ENCODE data around the gene FAH.

DNA sequence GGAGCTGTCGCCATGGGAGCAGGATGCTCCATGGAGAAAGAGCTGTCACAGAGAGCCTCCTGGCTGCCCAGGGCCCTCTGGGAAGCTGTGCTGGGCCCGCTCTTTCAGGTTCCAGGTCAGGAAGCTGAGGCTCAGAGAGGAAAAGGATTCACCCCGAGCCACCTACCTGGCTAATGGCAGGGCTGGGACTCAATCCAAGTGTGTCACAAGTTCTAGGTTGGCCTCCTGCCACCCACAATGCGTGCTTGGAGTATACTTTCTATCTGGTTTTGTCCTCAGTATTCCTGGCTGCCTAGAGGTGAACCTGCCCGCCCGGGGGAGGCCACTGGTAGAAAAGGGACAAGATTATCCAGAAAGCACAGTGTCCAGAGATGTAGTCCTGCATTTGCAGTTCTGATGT is 23.6 kb downstream of the FAH start:
- TF ChIP-seq POLR2A (IDR thresholded peaks at IDR 0.05; ENCODE audit: extremely low read depth, insufficient read length) (no peak), MYC (IDR thresholded peaks at IDR 0.05; ENCODE audit: low read depth, low read length) (no peak)
- TF ChIP-seq, protein P1, sequence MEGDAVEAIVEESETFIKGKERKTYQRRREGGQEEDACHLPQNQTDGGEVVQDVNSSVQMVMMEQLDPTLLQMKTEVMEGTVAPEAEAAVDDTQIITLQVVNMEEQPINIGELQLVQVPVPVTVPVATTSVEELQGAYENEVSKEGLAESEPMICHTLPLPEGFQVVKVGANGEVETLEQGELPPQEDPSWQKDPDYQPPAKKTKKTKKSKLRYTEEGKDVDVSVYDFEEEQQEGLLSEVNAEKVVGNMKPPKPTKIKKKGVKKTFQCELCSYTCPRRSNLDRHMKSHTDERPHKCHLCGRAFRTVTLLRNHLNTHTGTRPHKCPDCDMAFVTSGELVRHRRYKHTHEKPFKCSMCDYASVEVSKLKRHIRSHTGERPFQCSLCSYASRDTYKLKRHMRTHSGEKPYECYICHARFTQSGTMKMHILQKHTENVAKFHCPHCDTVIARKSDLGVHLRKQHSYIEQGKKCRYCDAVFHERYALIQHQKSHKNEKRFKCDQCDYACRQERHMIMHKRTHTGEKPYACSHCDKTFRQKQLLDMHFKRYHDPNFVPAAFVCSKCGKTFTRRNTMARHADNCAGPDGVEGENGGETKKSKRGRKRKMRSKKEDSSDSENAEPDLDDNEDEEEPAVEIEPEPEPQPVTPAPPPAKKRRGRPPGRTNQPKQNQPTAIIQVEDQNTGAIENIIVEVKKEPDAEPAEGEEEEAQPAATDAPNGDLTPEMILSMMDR (IDR thresholded peaks at IDR 0.05; ENCODE audit: low read depth, low read length): no peak
- TF ChIP-seq, protein P2, sequence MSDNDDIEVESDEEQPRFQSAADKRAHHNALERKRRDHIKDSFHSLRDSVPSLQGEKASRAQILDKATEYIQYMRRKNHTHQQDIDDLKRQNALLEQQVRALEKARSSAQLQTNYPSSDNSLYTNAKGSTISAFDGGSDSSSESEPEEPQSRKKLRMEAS (IDR thresholded peaks at IDR 0.05; ENCODE audit: low read depth, low read length): no peak
